Nephron (organoid): ENCODE measurements around the gene NFATC2.

Experiments
- H3K27ac Mint-ChIP-seq, 3 experiments: 2 replicates each; pipeline ENCODE4 v1.8.0; 2020; ENCODE audit warnings: mixed read lengths in 3 of 3, mild to moderate bottlenecking in 2 of 3, moderate library complexity in 1 of 3
- H3K27me3 Mint-ChIP-seq: 2 replicates; pipeline ENCODE4 v1.8.0; 2021; ENCODE audit warnings: low read depth, mild to moderate bottlenecking, moderate library complexity, mixed read lengths
- H3K36me3 Mint-ChIP-seq: 2 replicates; pipeline ENCODE4 v1.8.0; 2020; ENCODE audit warnings: low read depth, mixed read lengths
- H3K4me1 Mint-ChIP-seq: 2 replicates; pipeline ENCODE4 v1.8.0; 2020; ENCODE audit warnings: mixed read lengths
- H3K4me3 Mint-ChIP-seq, 3 experiments: 2 replicates each; pipeline ENCODE4 v1.8.0; 2020; ENCODE audit warnings: mild to moderate bottlenecking in 3 of 3, mixed read lengths in 3 of 3, moderate library complexity in 2 of 3
- H3K9me3 Mint-ChIP-seq: 2 replicates; pipeline ENCODE4 v1.8.0; 2020; ENCODE audit warnings: mixed read lengths
- CTCF ChIP-seq, 3 experiments: fragments of 200-600 bp; sonication (generic); IDR thresholded peaks; one replicate each; pipeline ENCODE4 v1.5.0; 2021; ENCODE audit warnings: antibody characterized with exemption in 3 of 3; ENCODE audit not compliant: unreplicated experiment in 3 of 3

NFATC2 gene

GRCh38 chr20:51397137-51397536 lies 145.4 kb downstream of the NFATC2 start:
- peaks cover 16% of the 10 kb centered on the region for H3K4me1 Mint-ChIP-seq
- no peak overlapping the region for H3K4me3 Mint-ChIP-seq
- H3K27me3 Mint-ChIP-seq: peaks cover 27% of the 10 kb centered on the region
- TF ChIP-seq CTCF (IDR thresholded peaks at IDR 0.05; ENCODE audit: unreplicated experiment in 3 of 3): no peak
- H3K27ac Mint-ChIP-seq: no peak overlapping the region
- H3K36me3 Mint-ChIP-seq: no peaks in the 10 kb centered on the region
- H3K9me3 Mint-ChIP-seq: no peaks in the 10 kb centered on the region

GRCh38 chr20:51396365-51396909 lies 146.1 kb downstream of the NFATC2 start:
- no peak for TF ChIP-seq CTCF (IDR thresholded peaks at IDR 0.05; ENCODE audit: unreplicated experiment in 3 of 3)
- H3K4me1 Mint-ChIP-seq: peaks cover 16% of the 10 kb centered on the region
- H3K27me3 Mint-ChIP-seq: peaks cover 31% of the 10 kb centered on the region
- H3K36me3 Mint-ChIP-seq: no peaks in the 10 kb centered on the region
- no peaks in the 10 kb centered on the region for H3K9me3 Mint-ChIP-seq
- no peak overlapping the region for H3K27ac Mint-ChIP-seq
- no peak overlapping the region for H3K4me3 Mint-ChIP-seq

- Mint-ChIP-seq H3K9me3 (no peaks in the 10 kb centered on the region), H3K4me3 (no peak overlapping the region), H3K36me3 (no peaks in the 10 kb centered on the region), H3K4me1 (peaks cover 16% of the 10 kb centered on the region), H3K27me3 (peaks cover 35% of the 10 kb centered on the region), H3K27ac (no peak overlapping the region)
- TF ChIP-seq CTCF (IDR thresholded peaks at IDR 0.05; ENCODE audit: unreplicated experiment in 3 of 3): no peak
These were observed 147.8 kb downstream of the NFATC2 start for GRCh38 chr20:51394706-51395105.

- Mint-ChIP-seq H3K36me3 (no peaks in the 10 kb centered on the region), H3K27ac (no peak overlapping the region), H3K4me1 (peaks cover 8% of the 10 kb centered on the region), H3K9me3 (no peaks in the 10 kb centered on the region), H3K4me3 (no peak overlapping the region), H3K27me3 (peaks cover 37% of the 10 kb centered on the region)
- TF ChIP-seq CTCF (IDR thresholded peaks at IDR 0.05; ENCODE audit: unreplicated experiment in 3 of 3): no peak
These were observed 148.9 kb downstream of the NFATC2 start for GRCh38 chr20:51393571-51393970.

- Mint-ChIP-seq H3K9me3 (no peaks in the 10 kb centered on the region), H3K36me3 (no peaks in the 10 kb centered on the region), H3K4me1 (peaks cover 7% of the 10 kb centered on the region), H3K4me3 (no peak overlapping the region), H3K27ac (no peak overlapping the region), H3K27me3 (peaks cover 41% of the 10 kb centered on the region)
- no peak for TF ChIP-seq CTCF (IDR thresholded peaks at IDR 0.05; ENCODE audit: unreplicated experiment in 3 of 3)
These were observed 149.8 kb downstream of the NFATC2 start for GRCh38 chr20:51392614-51393186.

GRCh38 chr20:51391926-51392325 lies 150.6 kb downstream of the NFATC2 start:
- H3K9me3 Mint-ChIP-seq: no peaks in the 10 kb centered on the region
- H3K36me3 Mint-ChIP-seq: no peaks in the 10 kb centered on the region
- no peak overlapping the region for H3K4me3 Mint-ChIP-seq
- no peak overlapping the region for H3K27ac Mint-ChIP-seq
- H3K4me1 Mint-ChIP-seq: no peaks in the 10 kb centered on the region
- no peak for TF ChIP-seq CTCF (IDR thresholded peaks at IDR 0.05; ENCODE audit: unreplicated experiment in 3 of 3)
- peaks cover 43% of the 10 kb centered on the region for H3K27me3 Mint-ChIP-seq
